ENCODE data around the gene BRD7. TPM values are rescaled to one million over a fixed set of nuclear protein-coding genes. Genes with fewer than 3 reads are reported as not detected.

Gene BRD7
- total and polyA plus RNA-seq, 2 of the 13 experiments (the other 11 are each of a cell fraction or from before 2014, with no cell fraction given): 82.3 to 149 TPM

- no peak for TF ChIP-seq ZNF577 (CRISPR knock-in tag; IDR thresholded peaks at IDR 0.05; ENCODE audit: borderline replicate concordance, low read depth)
- TF ChIP-seq, protein P1, sequence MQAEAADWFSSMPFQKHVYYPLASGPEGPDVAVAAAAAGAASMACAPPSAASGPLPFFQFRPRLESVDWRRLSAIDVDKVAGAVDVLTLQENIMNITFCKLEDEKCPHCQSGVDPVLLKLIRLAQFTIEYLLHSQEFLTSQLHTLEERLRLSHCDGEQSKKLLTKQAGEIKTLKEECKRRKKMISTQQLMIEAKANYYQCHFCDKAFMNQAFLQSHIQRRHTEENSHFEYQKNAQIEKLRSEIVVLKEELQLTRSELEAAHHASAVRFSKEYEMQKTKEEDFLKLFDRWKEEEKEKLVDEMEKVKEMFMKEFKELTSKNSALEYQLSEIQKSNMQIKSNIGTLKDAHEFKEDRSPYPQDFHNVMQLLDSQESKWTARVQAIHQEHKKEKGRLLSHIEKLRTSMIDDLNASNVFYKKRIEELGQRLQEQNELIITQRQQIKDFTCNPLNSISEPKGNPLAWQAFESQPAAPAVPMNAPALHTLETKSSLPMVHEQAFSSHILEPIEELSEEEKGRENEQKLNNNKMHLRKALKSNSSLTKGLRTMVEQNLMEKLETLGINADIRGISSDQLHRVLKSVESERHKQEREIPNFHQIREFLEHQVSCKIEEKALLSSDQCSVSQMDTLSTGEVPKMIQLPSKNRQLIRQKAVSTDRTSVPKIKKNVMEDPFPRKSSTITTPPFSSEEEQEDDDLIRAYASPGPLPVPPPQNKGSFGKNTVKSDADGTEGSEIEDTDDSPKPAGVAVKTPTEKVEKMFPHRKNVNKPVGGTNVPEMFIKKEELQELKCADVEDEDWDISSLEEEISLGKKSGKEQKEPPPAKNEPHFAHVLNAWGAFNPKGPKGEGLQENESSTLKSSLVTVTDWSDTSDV (CRISPR knock-in tag; IDR thresholded peaks at IDR 0.05): no peak
- TF ChIP-seq HDAC6 (IDR thresholded peaks at IDR 0.05; ENCODE audit: low read depth, low read length): no peak
- no peak for TF ChIP-seq NBN (conservative IDR thresholded peaks at IDR 0.05)
- no peak for TF ChIP-seq ZNF20 (CRISPR knock-in tag; IDR thresholded peaks at IDR 0.05)
- TF ChIP-seq EP300 (IDR thresholded peaks at IDR 0.05; ENCODE audit: low read depth in 2 of 2, low read length in 2 of 2): no peak
- TF ChIP-seq EP300 (CRISPR knock-in tag; IDR thresholded peaks at IDR 0.05; ENCODE audit: borderline replicate concordance): 0 out of 2 replicates have a peak, but pooled peaks have one; percentile 40
- TF ChIP-seq TRAFD1 (CRISPR knock-in tag; IDR thresholded peaks at IDR 0.05; ENCODE audit: borderline replicate concordance): no peak
- TF ChIP-seq ZNF546 (CRISPR knock-in tag; conservative IDR thresholded peaks at IDR 0.05): no peak
- TF ChIP-seq NR0B2 (CRISPR knock-in tag; IDR thresholded peaks at IDR 0.05): no peak
- TF ChIP-seq SP140L (CRISPR knock-in tag; IDR thresholded peaks at IDR 0.05; ENCODE audit: borderline replicate concordance): no peak
- TF ChIP-seq TFDP1 (CRISPR knock-in tag; IDR thresholded peaks at IDR 0.05; ENCODE audit: borderline replicate concordance): no peak
- TF ChIP-seq ZNF614 (CRISPR knock-in tag; IDR thresholded peaks at IDR 0.05; ENCODE audit: borderline replicate concordance): 0 out of 2 replicates have a peak, but pooled peaks have one; percentile 20
- TF ChIP-seq, protein P2, sequence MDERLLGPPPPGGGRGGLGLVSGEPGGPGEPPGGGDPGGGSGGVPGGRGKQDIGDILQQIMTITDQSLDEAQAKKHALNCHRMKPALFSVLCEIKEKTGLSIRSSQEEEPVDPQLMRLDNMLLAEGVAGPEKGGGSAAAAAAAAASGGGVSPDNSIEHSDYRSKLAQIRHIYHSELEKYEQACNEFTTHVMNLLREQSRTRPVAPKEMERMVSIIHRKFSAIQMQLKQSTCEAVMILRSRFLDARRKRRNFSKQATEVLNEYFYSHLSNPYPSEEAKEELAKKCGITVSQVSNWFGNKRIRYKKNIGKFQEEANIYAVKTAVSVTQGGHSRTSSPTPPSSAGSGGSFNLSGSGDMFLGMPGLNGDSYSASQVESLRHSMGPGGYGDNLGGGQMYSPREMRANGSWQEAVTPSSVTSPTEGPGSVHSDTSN (CRISPR knock-in tag; IDR thresholded peaks at IDR 0.05): no peak
- TF ChIP-seq ZIK1 (CRISPR knock-in tag; IDR thresholded peaks at IDR 0.05; ENCODE audit: borderline replicate concordance, low read depth): no peak
- no peak for TF ChIP-seq ZNF180 (CRISPR knock-in tag; IDR thresholded peaks at IDR 0.05; ENCODE audit: borderline replicate concordance, low read depth)
- no peak for TF ChIP-seq ZNF816 (CRISPR knock-in tag; IDR thresholded peaks at IDR 0.05; ENCODE audit: borderline replicate concordance)
- TF ChIP-seq ZNF264 (CRISPR knock-in tag; IDR thresholded peaks at IDR 0.05): no peak
- TF ChIP-seq PRMT3 (CRISPR knock-in tag; IDR thresholded peaks at IDR 0.05; ENCODE audit: borderline replicate concordance, low read depth): no peak
- no peak for TF ChIP-seq STAT5B (CRISPR knock-in tag; IDR thresholded peaks at IDR 0.05)
- no peak for TF ChIP-seq JARID2 (CRISPR knock-in tag; IDR thresholded peaks at IDR 0.05; ENCODE audit: insufficient replicate concordance)
- no peak for TF ChIP-seq ARNT (IDR thresholded peaks at IDR 0.05)
- no peak for TF ChIP-seq ISL2 (CRISPR knock-in tag; IDR thresholded peaks at IDR 0.05)
Observed at GRCh38 chr16:50381679-50382440, 13.1 kb upstream of the BRD7 start (continued).

All from HepG2 (cell line).